GM11168 (cell line): ENCODE results near the gene STX18.

Experiments used
- in situ Hi-C: fragments of 300-500 bp; cut with MboI; formaldehyde crosslinking; loops from one replicate; pipeline ENCODE4 v1.12.0; 2022; ENCODE audit warnings: low sequenced_read_pairs; ENCODE audit not compliant: unreplicated experiment

STX18 gene

DNA sequence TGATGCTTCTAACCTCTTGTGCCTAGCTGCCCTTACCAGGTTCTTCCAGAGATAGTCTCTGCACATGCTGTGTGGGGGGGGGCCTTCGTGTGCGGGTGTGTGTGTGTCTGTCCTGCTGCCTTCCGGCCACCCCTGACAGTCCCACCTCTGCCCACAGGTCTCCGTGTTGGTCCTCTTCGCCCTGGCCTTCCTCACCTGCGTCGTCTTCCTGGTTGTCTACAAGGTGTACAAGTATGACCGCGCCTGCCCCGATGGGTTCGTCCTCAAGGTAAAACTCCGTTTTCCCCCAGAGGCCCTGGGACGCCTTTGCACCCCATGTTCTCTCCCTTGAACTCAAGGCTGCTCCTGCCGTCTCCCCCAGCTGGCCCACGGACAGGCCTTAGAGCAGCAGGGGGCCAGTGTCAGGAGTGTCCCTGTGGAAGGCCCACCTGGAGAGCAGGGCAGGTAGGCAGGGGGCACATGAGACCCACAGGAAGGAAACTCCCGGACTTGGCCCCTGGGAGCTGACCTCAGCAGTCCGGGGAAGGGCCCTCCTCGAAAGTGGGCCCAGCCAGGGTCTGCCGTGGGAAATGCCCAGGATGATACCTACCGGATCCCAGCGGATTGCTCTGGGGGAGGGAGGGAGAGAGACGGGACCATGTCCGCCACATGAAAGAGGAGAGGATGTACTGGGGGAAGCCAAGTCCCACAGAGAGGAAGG lies 132.3 kb downstream of the STX18 start:
- in situ Hi-C loops, result no loop called here

DNA sequence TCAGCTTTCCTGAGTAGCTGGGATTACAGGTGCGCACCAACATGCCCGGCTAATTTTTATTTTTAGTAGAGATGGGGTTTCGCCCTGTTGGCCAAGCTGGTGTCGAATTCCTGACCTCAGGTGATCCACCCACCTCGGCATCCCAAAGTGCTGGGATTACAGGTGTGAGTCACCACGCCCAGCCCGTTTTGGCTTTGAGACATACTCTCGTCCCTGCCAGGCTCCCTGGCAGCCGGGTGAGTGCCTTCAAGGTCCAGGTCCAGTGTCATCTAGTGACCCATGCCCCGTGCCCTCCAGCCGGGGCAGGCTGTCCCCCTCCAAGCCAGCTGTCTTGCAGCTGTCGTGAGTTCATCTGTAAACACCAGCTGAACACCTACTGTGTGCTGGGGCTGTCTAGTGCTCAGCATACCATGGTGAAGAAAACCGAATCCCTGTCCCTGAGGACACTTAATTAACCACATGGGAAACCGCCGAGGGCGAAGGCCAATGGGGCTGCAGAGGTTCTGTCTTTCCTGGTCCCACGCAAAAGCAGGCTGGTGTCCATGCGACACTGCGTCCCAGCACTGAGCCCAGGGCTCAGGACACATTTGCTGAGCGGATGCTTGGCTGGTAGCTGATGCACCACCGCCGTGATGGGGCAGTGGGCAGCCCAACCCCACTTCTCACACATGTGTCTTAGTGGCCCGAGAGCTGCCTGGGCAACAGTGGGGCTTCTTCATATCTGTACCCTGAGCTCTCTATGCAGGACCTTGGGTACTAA lies 133.1 kb downstream of the STX18 start:
- in situ Hi-C loops, result no loop called here

GRCh38 chr4:4408132-4408523 lies 133.7 kb downstream of the STX18 start:
- in situ Hi-C loops, result no loop called here

GRCh38 chr4:4407299-4408131 lies 134.3 kb downstream of the STX18 start:
- in situ Hi-C loops, result no loop called here

DNA sequence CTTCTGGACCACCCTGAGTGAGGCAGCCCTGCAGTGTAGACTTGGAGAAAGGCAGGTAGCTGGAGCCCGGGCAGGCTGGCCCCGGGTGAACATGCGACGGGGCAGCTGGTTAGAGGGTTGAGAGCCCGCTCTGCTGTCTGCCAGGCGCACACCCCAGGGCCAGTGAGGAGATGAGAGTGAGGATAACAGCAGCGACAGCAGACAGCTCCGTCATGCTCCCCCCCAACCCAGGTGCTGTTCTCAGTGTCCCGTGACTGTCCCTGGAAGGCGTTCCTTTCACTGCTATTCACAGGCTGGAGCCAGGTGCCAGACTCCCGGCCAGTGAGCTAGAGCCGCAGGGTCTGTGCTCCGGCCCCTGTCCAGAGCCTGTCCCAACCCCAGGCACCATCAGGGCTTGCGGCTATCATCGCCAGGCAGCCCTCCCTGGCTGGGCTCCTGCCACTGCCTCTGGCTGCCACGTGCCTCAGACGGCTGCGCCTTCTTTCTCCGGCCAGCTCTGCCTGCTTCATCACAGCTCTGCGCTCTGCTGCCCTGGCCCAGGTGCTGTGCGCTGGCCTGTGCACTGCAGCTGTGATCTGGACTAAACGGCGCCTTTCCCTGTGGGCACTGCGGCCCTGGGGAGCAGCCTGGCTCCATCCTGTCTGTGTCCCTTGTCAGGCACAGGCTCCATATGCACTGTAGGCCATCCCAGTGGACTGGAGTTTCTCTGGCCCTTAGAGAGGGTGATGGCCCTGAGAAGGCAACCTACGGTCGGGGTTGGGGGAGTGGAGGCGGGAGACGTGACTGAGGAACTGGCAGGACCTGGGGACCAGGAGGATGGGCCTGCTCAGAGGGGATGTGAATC lies 135.2 kb downstream of the STX18 start:
- in situ Hi-C loops, result no loop called here

DNA sequence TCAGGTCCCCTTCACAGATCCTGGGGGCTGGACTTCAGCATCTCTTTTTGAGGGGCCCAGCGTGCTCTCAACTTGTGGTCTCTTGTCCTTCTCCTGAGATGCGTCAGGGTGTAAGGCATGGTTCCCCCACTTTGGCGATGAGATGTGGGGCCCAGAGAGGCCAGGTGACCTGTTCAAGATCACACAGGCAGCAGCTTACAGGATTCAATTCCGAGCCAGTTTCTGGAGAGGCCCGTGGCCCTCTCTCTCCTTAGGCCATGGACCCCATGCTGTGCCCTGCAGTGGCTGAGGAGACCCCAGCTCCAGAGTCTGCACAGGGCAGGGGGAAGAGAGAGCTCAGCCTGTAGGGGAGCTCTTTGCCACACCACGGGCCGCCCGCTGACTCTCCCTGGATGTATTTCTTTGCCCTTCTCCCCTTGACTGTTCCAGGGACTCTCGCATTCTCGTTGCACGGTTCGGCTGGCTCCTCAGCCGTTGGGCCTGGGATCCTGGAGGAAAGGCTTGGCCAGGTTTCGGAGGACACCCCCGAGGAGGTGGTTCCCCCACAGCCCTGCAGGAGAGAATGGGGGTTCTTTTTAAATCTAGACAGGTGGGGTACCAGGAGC lies 136.4 kb downstream of the STX18 start:
- in situ Hi-C loops, result no loop called here

GRCh38 chr4:4402966-4403365 lies 138.9 kb downstream of the STX18 start:
- in situ Hi-C loops, result no loop called here

GRCh38 chr4:4401036-4401435 lies 140.8 kb downstream of the STX18 start:
- in situ Hi-C loops, result no loop called here

DNA sequence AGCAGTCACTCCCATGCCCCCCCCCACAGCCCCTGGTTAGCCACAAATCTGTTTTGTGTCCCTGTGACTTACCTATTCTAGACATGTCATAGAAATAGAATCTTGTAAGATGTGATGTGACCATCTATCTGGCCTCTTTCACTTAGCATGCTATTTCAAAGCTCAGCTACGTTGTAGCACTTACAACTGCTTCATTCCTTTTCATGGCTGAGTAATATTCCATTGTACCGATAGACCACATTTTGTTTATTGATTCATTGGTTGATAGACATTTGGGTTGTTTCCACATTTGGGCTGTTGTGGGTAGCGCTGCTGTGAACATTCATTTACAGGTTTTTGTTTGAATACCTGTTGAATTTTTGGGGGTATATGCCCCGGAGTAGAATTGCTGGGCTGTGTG lies 143.4 kb downstream of the STX18 start:
- in situ Hi-C loops, result no loop called here

GRCh38 chr4:4397441-4397819 lies 144.4 kb downstream of the STX18 start:
- in situ Hi-C loops, result no loop called here

DNA sequence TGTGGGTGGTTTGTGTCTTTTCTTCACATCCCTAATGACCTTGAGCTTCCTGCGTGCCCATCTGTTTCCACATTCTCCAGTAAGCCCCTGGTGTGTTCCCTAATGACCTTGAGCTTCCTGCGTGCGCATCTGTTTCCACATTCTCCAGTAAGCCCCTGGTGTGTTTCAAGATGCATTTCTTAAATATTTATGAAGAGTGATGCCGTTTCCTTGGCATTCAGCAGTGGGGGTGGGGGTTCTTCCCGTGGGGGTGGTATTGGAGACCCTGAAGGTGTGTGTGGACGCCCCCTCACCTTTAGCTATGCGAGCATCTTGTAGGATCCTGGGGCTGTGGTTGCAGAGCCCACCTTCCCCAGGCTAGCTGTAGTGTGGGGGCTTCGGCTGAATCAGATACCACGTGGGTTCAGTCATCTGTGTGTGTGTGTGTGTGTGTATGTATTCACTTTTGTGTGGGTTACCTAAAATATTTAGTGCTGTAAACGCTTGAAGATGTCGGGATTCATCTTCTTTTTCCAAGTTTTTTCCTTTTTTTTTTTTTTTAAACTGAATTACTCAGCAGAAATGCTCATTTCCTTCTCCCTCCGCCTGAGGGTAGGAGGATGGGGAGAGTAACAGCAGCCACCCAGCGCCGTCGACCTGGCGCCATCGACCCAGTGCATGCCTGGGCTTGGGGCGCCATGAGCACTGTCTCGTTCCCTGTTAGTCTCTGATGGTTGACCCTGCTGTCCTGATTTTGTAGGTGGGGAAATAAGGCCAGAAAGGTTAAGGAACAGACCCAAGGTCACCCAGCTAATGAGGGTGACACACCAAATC lies 145.0 kb downstream of the STX18 start:
- in situ Hi-C loops, result no loop called here

- in situ Hi-C loops, result no loop called here
Observed at GRCh38 chr4:4395849-4396627, 145.8 kb downstream of the STX18 start.

DNA sequence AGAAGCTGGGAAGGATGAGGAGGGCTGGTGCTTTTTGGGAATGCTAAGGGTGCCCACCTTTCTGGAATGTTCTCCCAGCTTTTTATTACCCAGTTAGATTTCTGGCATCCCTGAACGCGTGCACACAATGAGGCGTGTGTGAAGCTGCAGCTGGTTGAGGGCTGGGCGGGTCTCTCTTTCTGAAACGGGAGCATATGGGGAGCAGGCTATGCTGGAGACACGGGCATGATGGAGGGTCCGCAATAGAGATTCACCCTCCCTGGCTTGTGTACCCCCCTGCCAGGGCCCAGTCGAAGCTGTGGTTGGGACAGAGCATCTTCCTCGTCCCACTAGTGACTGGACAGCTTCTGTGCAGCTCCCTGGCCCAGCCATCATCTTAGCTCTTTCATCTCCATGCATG lies 146.5 kb downstream of the STX18 start:
- in situ Hi-C loops, result no loop called here

GRCh38 chr4:4394644-4395043 lies 147.2 kb downstream of the STX18 start:
- in situ Hi-C loops, result no loop called here

GRCh38 chr4:4392501-4393183 lies 149.2 kb downstream of the STX18 start:
- in situ Hi-C loops, result no loop called here

GRCh38 chr4:4391866-4392265 lies 150.0 kb downstream of the STX18 start:
- in situ Hi-C loops, result no loop called here

- in situ Hi-C loops, result no loop called here
Observed at GRCh38 chr4:4390515-4391240, 151.2 kb downstream of the STX18 start.
